Right lobe of liver (tissue), 6 donors: Measurements from ENCODE around the gene DOCK1. TPM values are rescaled to one million over a fixed set of nuclear protein-coding genes. Genes with fewer than 3 reads are reported as not detected.
A peak's percentile ranks its signal among the peaks of the same experiment; 100 is the strongest.

ENCODE experiments used
- ATAC-seq, 4 donors: fragments of 200-7000 bp; cut with Tn5 transposase; one replicate each; pipeline ENCODE4 v1.9.1; 2020; ENCODE audit warnings: mild to moderate bottlenecking in 4 of 4, moderate library complexity in 4 of 4
- DNase-seq, 3 donors: peaks; one replicate each; pipeline ENCODE4 v3.0.0-alpha.2; 2020
- H3K27ac ChIP-seq, 3 donors: fragments of 200-600 bp; one replicate each; pipeline ENCODE4 v1.8.0; 2022
- H3K27me3 ChIP-seq, 2 donors: fragments of 200-600 bp; one replicate each; pipeline ENCODE4 v1.8.0; 2022
- H3K36me3 ChIP-seq, 4 donors: fragments of 200-600 bp; sonication (generic) in 1 of 4; one replicate each; pipeline versions ENCODE4 v1.5.1 to v1.8.0; 2017 to 2022; ENCODE audit warnings: control low read depth in 1 of 4
- H3K4me1 ChIP-seq, 4 donors: fragments of 200-600 bp; sonication (generic) in 1 of 4; one replicate each; pipeline versions ENCODE4 v1.5.1 to v1.8.0; 2017 to 2022; ENCODE audit warnings: control low read depth in 1 of 4
- H3K4me3 ChIP-seq, 3 donors: fragments of 200-600 bp; one replicate each; pipeline ENCODE4 v1.8.0; 2022
- H3K9me3 ChIP-seq, 4 donors: fragments of 200-600 bp; sonication (generic) in 1 of 4; one replicate each; pipeline versions ENCODE4 v1.5.1 to v1.8.0; 2017 to 2022; ENCODE audit warnings: control low read depth in 1 of 4
- CTCF ChIP-seq, 4 donors: fragments of 200-600 bp in 3 of 4; fragments of 450-650 bp in 1 of 4; IDR thresholded peaks; one replicate each; pipeline versions ENCODE4 v1.5.1 to v1.8.0; 2016 to 2022; ENCODE audit warnings: antibody characterized with exemption in 4 of 4, mild to moderate bottlenecking in 2 of 4
- POLR2A ChIP-seq: fragments of 450-650 bp; IDR thresholded peaks from one replicate; pipeline ENCODE4 v1.6.1; 2017; ENCODE audit warnings: antibody characterized with exemption, mild to moderate bottlenecking
- whole genome bisulfite sequencing: methylation state at CpG from one replicate; pipeline ENCODE4 v1.1.6; 2018; ENCODE audit warnings: low coverage, low lambda C conversion rate; ENCODE audit not compliant: insufficient coverage; ENCODE audit errors: missing lambda C conversion rate; 5-methylcytosine and 5-hydroxymethylcytosine counted together
- intact Hi-C, 2 donors: fragments of 100-400 bp; cut with DNase I; formaldehyde crosslinking; loops; one replicate each; pipeline versions ENCODE4 v1.11.2 to v1.14.1; 2022
- total RNA-seq, 6 experiments: library from RNA; depleted of rRNA in 2 of 6; stranded (reverse); fragments of >200 nt in 2 of 6; fragmentation: NEBNext Ultra II Directional in 3 of 6; extraction: Animal tissue kit (Norgen Biotek cat#: 25700) in 3 of 6; gene quantifications; one replicate each; pipeline versions ENCODE4 v1.1.0 to v1.2.4, GENCODE V29; 2016 to 2023
- donor health status: DM: no; HTN: yes; CAD: no.
- donor health status: DM: no; HTN: no; CAD: no.
- donor health status: DM: no; HTN: no; CAD: no.
- donor health status: DM: no; HTN: yes; CAD: no.
- donor health status: DM: no; HTN: yes; CAD: no.

The DOCK1 gene
- total RNA-seq, 6 experiments from 2014 or later = 13.8 to 17.8 (median 14.6) TPM

- H3K4me3 ChIP-seq = no peak overlapping the region
- H3K27me3 ChIP-seq = no peaks in the 10 kb centered on the region
- peaks cover 0 to 6% (median 0%) of the 10 kb centered on the region in 4 donors for H3K4me1 ChIP-seq
- DNase-seq (no peak), ATAC-seq (no peak)
- no peaks in the 10 kb centered on the region for H3K9me3 ChIP-seq
- no peak overlapping the region for H3K27ac ChIP-seq
- no peak for TF ChIP-seq POLR2A
- TF ChIP-seq CTCF (IDR thresholded peaks at IDR 0.05) = no peak
- no peaks in the 10 kb centered on the region for H3K36me3 ChIP-seq
- intact Hi-C loops = no loop called here
- 85% methylated on average over 2 of the region's 3 CpGs for WGBS
These were observed 3.1 kb upstream of the DOCK1 start for GRCh38 chr10:126902157-126902556.

- 67% methylated on average over 6 of the region's 12 CpGs for WGBS
- intact Hi-C loops = no loop called here
- DNase-seq (no peak), ATAC-seq (no peak)
- no peaks in the 10 kb centered on the region for H3K36me3 ChIP-seq
- no peak overlapping the region for H3K4me3 ChIP-seq
- no peak overlapping the region for H3K27ac ChIP-seq
- H3K27me3 ChIP-seq = no peaks in the 10 kb centered on the region
- H3K4me1 ChIP-seq = peaks cover 0 to 6% (median 0%) of the 10 kb centered on the region in 4 donors
- TF ChIP-seq CTCF (IDR thresholded peaks at IDR 0.05) (no peak), POLR2A (no peak)
- no peaks in the 10 kb centered on the region for H3K9me3 ChIP-seq
These were observed 1.4 kb upstream of the DOCK1 start for GRCh38 chr10:126903656-126904360.

GRCh38 chr10:126904516-126904817 is 761 bp upstream of the DOCK1 start:
- 21% methylated on average over 10 of the region's 10 CpGs for WGBS
- ATAC-seq = peak in 1 of 4 donors; percentile 13
- TF ChIP-seq CTCF (IDR thresholded peaks at IDR 0.05) (no peak), POLR2A (no peak)
- intact Hi-C loops = no loop called here
- Histone ChIP-seq H3K4me3 (peak overlapping the region; percentile 65 to 75 (median 73)), H3K36me3 (no peaks in the 10 kb centered on the region), H3K4me1 (peaks cover 0 to 6% (median 0%) of the 10 kb centered on the region in 4 donors), H3K9me3 (no peaks in the 10 kb centered on the region), H3K27ac (no peak overlapping the region), H3K27me3 (no peaks in the 10 kb centered on the region)
- no peak for DNase-seq

- H3K27me3 ChIP-seq = no peaks in the 10 kb centered on the region
- H3K4me1 ChIP-seq = peaks cover 0 to 6% (median 0%) of the 10 kb centered on the region in 4 donors
- peak in 1 of 3 donors; percentile 45 for DNase-seq
- H3K27ac ChIP-seq = peak overlapping the region in 2 of 3 donors; percentile 49 to 69
- H3K4me3 ChIP-seq = peak overlapping the region; percentile 65 to 75 (median 73)
- 32% methylated on average over 28 of the region's 84 CpGs for WGBS
- peak; percentile 22 to 57 (median 41) for ATAC-seq
- no peaks in the 10 kb centered on the region for H3K9me3 ChIP-seq
- no peak for TF ChIP-seq POLR2A
- TF ChIP-seq CTCF (IDR thresholded peaks at IDR 0.05) = no peak
- no peaks in the 10 kb centered on the region for H3K36me3 ChIP-seq
- intact Hi-C loops = no loop called here
These were observed 812 bp downstream of the DOCK1 start for GRCh38 chr10:126905776-126906703.
